GM18873 (cell line): ENCODE results near the gene MRTFA.
A peak's percentile ranks its signal among the peaks of the same experiment; 100 is the strongest.

Experiments used
- ATAC-seq: cut with Tn5 transposase; IDR thresholded peaks from one replicate; pipeline ENCODE4 v1.9.1; 2021; ENCODE audit warnings: mild to moderate bottlenecking, moderate library complexity, moderate number of reproducible peaks; ENCODE audit not compliant: unreplicated experiment, low FRiP score

Gene MRTFA

GRCh38 chr22:40436505-40437431 lies 199.8 kb downstream of the MRTFA start:
- peak; percentile 59 for ATAC-seq

- ATAC-seq = no peak
These were observed 201.8 kb downstream of the MRTFA start for GRCh38 chr22:40434745-40435144.

- ATAC-seq = no peak
These were observed 202.4 kb downstream of the MRTFA start for GRCh38 chr22:40434106-40434505.

GRCh38 chr22:40433416-40434090 lies 203.0 kb downstream of the MRTFA start:
- ATAC-seq = no peak

GRCh38 chr22:40432625-40433024 lies 203.9 kb downstream of the MRTFA start:
- no peak for ATAC-seq

- no peak for ATAC-seq
These were observed 204.4 kb downstream of the MRTFA start for GRCh38 chr22:40432157-40432556.

- ATAC-seq = no peak
These were observed 205.5 kb downstream of the MRTFA start for GRCh38 chr22:40430991-40431390.

GRCh38 chr22:40429481-40429880 lies 207.0 kb downstream of the MRTFA start:
- no peak for ATAC-seq

- no peak for ATAC-seq
These were observed 207.7 kb downstream of the MRTFA start for GRCh38 chr22:40428796-40429195.

GRCh38 chr22:40426594-40427333 lies 209.8 kb downstream of the MRTFA start:
- no peak for ATAC-seq

- ATAC-seq = no peak
These were observed 211.4 kb downstream of the MRTFA start for GRCh38 chr22:40425082-40425481.

- no peak for ATAC-seq
These were observed 212.5 kb downstream of the MRTFA start for GRCh38 chr22:40423882-40424640.

- ATAC-seq = no peak
These were observed 213.2 kb downstream of the MRTFA start for GRCh38 chr22:40423310-40423688.

- ATAC-seq = no peak
These were observed 213.8 kb downstream of the MRTFA start for GRCh38 chr22:40422558-40423309.

GRCh38 chr22:40421941-40422340 lies 214.6 kb downstream of the MRTFA start:
- ATAC-seq = no peak

- no peak for ATAC-seq
These were observed 215.5 kb downstream of the MRTFA start for GRCh38 chr22:40421082-40421350.

GRCh38 chr22:40420341-40421081 lies 216.0 kb downstream of the MRTFA start:
- no peak for ATAC-seq

GRCh38 chr22:40419718-40420117 lies 216.8 kb downstream of the MRTFA start:
- ATAC-seq = no peak
